GM18873 (cell line): ENCODE results near the gene LRPAP1.
"Not testable (repeated sequence)": the region's sequence is repeated elsewhere in the genome, so short reads cannot be mapped to it uniquely, and the experiment has no call there.

Experiments used
- ATAC-seq: cut with Tn5 transposase; IDR thresholded peaks from one replicate; pipeline ENCODE4 v1.9.1; 2021; ENCODE audit warnings: mild to moderate bottlenecking, moderate library complexity, moderate number of reproducible peaks; ENCODE audit not compliant: unreplicated experiment, low FRiP score

Gene LRPAP1

DNA sequence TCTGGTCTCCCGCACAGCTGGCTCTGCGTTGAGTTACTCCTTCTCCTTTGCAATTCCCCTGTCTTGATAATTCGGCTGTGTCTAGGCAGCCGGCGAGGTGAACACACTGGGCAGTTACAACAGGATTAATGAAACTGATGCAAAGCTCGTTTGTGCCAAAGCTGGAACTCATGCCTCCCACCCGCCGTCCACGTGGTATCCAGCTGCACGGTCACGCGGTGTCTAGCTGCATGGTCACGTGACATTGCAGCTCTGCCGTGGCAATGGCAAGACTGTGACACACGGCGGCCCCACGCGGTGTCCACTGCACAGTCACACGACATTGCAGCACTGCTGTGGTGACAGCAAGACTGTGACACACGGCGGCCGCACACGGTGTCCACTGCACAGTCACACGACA lies 31.2 kb upstream of the LRPAP1 start:
- no peak for ATAC-seq

DNA sequence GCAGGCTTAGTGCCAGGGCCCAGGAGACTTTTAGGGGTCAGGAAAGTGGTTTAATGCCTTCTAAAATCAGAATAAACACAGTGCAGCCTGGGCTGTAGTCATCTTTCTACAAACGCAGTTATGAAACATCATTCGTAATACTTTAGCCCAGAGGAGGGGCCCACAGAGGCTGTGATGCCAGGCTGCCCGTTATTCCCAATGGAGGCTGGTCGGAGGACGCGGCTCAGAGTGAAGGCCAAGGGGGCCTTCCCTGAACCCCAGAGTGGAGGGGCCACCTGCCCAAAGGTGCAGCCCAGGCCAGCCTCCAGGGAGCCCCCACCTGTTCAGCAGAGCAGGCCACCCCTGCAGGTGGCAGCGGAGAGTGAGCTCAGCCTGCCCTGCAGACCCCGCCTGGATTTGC lies 29.9 kb upstream of the LRPAP1 start:
- not testable (repeated sequence) for ATAC-seq

DNA sequence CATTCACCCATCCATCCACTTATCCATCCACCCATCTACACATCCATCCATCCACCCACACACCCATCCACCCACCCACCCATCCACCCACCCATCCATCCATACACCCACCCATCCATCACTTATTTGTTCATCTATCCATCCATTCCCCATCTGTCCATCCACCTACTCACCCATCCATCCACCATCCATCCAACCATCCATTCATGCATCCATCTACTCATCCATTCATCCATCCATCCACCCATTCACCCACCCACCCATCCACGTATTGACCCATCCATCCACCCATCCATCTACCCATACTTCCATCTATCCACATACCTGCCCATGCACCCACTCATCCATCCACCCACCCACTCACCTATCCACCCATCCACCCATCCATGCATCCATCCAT lies 28.2 kb upstream of the LRPAP1 start:
- not testable (repeated sequence) for ATAC-seq

- ATAC-seq, result not testable (repeated sequence)
Measured at GRCh38 chr4:3559381-3560290, 27.4 kb upstream of the LRPAP1 start.

- ATAC-seq, result not testable (repeated sequence)
Measured at GRCh38 chr4:3558514-3558836, 26.3 kb upstream of the LRPAP1 start.

- ATAC-seq, result not testable (repeated sequence)
Measured at GRCh38 chr4:3557676-3558513, 25.7 kb upstream of the LRPAP1 start.

DNA sequence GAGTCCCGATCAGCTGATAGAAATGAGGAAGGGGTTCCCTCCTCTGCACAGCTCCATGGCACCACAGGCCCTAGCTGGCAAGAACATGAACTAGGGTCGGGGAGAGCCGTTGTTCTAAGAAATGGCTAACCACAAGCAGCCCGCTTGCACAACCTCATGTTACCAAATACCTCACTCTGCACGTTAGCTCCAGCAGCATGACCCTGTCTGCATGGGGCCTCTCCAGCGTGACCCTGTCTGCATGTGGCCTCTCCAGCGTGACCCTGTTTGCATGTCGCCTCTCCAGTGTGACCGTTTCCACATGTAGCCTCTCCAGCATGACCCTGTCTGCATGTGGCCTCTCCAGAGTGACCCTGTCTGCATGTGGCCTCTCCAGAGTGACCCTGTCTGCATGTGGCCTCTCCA lies 24.9 kb upstream of the LRPAP1 start:
- ATAC-seq, result not testable (repeated sequence)

- not testable (repeated sequence) for ATAC-seq
Measured at GRCh38 chr4:3556244-3556867, 24.1 kb upstream of the LRPAP1 start.

DNA sequence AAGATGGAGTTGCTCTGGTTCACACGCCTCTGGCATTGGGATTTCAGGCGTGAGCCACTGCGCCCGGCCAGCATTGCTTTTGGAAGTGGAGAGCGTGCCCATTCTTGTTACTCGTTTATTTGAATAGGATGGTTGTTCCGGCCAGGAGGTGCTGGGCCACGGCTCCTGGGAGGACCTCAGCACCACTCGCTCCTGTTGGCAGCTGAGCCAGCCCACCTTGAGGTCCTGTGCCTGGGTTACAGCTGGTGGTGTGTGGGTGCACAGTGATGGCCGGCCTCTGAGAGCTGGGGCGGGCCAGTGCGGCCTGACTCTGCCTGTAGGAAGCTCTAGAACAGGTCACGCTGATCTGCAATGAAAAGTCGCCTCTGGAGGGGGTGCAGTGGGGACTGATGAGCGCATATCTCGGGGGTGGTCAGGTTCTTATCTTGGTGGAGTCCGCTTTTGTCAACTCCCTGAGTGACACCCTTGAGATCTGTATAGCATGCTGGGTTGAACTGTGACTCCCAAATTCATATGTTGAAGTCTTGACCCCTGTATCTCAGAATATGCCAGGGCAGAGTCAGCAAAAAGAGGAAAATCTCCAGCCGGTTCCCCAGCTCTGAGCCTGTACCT lies 23.3 kb upstream of the LRPAP1 start:
- not testable (repeated sequence) for ATAC-seq

GRCh38 chr4:3551366-3551765 lies 19.1 kb upstream of the LRPAP1 start:
- not testable (repeated sequence) for ATAC-seq

DNA sequence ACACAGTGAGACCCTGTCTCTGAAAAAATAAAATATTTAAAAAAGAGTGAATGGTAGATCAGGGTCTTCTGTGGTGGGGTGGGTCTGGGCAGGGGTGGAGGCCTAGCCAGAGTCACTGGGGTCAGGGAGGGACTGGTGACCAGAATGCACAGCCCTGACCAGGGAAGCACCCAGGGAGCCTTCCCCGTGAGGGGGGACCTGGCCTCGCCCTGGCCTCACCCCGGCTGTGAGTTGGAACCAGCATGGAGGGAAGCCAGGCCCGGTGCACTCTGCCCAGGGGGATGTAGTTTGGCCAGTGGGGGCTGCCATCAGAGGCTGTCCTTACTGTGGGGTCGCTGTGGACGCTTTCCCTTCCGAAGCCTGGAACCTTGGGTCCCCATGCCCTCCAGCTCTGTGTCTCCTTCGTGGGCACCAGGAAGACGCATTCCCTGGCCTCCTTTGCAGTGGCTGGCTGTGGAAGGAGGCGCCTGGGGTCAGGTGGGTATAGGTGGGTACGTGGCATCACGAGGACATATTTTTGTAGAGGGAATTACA lies 18.6 kb upstream of the LRPAP1 start:
- ATAC-seq, result not testable (repeated sequence)

DNA sequence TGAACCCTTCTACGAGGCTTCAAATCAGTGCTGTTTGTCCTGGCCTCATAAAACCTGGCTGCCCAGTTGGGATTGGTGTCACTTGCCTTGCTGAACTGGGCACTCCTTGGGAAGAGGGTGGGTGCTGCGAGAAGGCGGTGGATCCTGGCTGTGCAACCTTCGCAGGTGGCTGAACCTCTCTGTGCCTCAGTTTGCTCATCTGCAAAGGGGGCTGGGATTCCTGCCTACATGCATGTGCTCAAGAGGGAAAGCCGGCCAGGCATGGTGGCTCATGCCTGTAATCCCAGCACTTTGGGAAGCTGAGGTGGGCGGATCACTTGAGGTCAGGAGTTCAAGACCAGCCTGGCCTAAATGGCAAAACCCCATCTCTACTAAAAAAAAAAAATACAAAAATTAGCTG lies 17.8 kb upstream of the LRPAP1 start:
- not testable (repeated sequence) for ATAC-seq

- ATAC-seq, result not testable (repeated sequence)
Measured at GRCh38 chr4:3549694-3550001, 17.4 kb upstream of the LRPAP1 start.

- ATAC-seq, result not testable (repeated sequence)
Measured at GRCh38 chr4:3548991-3549693, 16.9 kb upstream of the LRPAP1 start.

DNA sequence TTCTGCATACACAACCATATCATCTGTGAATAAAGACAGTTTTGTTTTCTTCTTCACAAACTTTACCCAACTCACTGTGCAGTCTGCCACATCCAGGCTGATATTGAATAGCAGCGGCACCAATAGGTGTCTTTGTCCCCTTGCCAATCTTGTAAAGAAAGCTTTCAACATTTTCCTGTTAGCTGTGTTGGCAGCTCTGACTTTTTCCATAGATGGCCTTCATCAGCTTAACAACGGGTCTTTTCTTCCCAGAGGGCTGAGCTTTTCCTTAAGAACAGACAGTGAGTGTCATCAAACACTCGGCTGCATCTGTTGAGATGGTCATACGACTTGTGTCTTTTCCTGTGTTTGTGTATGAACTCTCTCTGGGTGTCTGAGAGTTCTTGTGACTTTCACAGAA lies 14.5 kb upstream of the LRPAP1 start:
- ATAC-seq, result not testable (repeated sequence)

DNA sequence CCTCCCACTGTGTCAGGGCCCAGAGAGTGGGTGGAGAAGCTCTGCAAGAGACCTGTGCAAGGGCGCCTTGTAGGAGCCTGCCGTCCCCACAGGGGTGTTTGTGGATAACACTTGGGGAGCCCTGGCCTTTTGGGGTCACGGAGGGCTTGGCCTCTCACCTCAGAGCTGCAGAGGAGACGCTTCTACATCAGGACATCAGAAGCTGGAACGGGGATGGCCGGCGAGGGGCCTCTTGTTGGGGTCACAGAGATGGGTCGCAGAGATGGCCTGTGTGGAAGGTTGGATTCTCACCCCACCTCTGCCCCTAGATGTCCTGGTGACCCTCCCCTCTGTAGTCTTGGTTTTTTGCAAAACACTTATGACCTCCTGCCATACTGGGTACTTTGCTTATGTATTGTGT lies 13.1 kb upstream of the LRPAP1 start:
- ATAC-seq, result not testable (repeated sequence)

- ATAC-seq, result not testable (repeated sequence)
Measured at GRCh38 chr4:3544259-3545025, 12.2 kb upstream of the LRPAP1 start.

DNA sequence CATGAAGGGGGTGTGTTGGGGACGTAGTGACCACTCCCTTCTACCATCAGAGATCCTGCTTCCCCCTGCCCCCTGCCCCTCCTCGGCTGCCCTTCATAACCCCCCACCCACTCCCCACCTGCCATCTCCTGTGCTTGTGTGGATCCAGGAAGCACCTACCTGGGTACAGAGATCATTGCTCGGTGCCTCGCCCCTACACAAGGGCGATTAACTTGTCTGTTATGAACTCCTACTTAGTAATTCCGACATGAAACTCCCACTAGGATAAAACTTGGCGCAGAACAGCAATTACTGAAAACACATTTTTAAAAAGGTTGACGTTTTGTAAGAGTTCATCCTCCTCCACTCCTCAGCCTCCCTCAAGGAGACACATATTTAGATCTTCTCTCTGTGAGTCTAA lies 11.2 kb upstream of the LRPAP1 start:
- ATAC-seq, result not testable (repeated sequence)

DNA sequence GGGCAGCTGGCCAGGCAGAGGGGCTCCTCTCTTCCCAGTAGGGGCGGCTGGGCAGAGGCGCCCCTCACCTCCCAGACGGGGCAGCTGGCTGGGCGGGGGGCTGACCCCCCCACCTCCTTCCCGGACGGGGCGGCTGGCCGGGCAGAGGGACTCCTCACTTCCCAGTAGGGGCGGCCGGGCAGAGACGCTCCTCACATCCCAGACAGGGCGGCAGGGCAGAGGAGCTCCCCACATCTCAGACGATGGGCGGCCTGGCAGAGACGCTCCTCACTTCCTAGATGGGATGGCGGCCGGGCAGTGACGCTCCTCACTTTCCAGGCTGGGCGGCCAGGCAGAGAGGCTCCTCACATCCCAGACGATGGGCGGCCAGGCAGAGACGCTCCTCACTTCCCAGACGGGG lies 6.7 kb upstream of the LRPAP1 start:
- not testable (repeated sequence) for ATAC-seq
